ENCODE data around the gene IGF2BP2.

GRCh38 chr3:185716436-185717108, 108.3 kb downstream of the IGF2BP2 start:
- TF ChIP-seq CTCF (IDR thresholded peaks at IDR 0.05) (no peak), POLR2A (IDR thresholded peaks at IDR 0.05) (no peak)

Data from esophagus squamous epithelium (tissue), 4 donors.